ENCODE measurements around the gene VTI1A. TPM values are rescaled to one million over a fixed set of nuclear protein-coding genes. Genes with fewer than 3 reads are reported as not detected.
A peak's percentile ranks its signal among the peaks of the same experiment; 100 is the strongest.

The VTI1A gene
- total RNA-seq, 1 experiment from 2014 or later = 28.6 TPM

GRCh38 chr10:112744181-112745096, 297.4 kb downstream of the VTI1A start:
- H3K4me3 Mint-ChIP-seq (ENCODE audit: low read depth, unreplicated experiment) = peak overlapping the region; percentile 33
- H3K27me3 Mint-ChIP-seq (ENCODE audit: unreplicated experiment) = no peaks in the 10 kb centered on the region
- peaks cover 37% of the 10 kb centered on the region for H3K4me1 Mint-ChIP-seq (ENCODE audit: low read depth, unreplicated experiment)
- H3K9me3 Mint-ChIP-seq (ENCODE audit: low read depth, unreplicated experiment) = no peaks in the 10 kb centered on the region
- DNase-seq = peak; percentile 9
- peaks cover 6% of the 10 kb centered on the region for H3K36me3 Mint-ChIP-seq (ENCODE audit: insufficient read depth, unreplicated experiment)
- CTCF ChIA-PET = interaction anchor here (0.6 to 1.0 kb wide), 2 partner anchors 14 to 22 kb away, joined by 3 to 6 read pairs; no protein-coding TSS in a partner anchor
- intact Hi-C loops (cut with micrococcal nuclease; ENCODE audit: unreplicated experiment) = loop anchor here (10.0 kb wide), 1 partner anchor 320 kb away; no protein-coding TSS in a partner anchor
- TF ChIP-seq CTCF (IDR thresholded peaks at IDR 0.05; ENCODE audit: unreplicated experiment) = no peak
- BruUV-seq (replicated peaks) = no TSS peak
- peak overlapping the region; percentile 42 for H3K27ac Mint-ChIP-seq (ENCODE audit: unreplicated experiment)

GRCh38 chr10:112746329-112746728, 299.3 kb downstream of the VTI1A start:
- no peak for DNase-seq
- intact Hi-C loops (cut with micrococcal nuclease; ENCODE audit: unreplicated experiment) = loop anchor here (10.0 kb wide), 1 partner anchor 318 kb away; no protein-coding TSS in a partner anchor
- no peak for TF ChIP-seq CTCF (IDR thresholded peaks at IDR 0.05; ENCODE audit: unreplicated experiment)
- peaks cover 6% of the 10 kb centered on the region for H3K36me3 Mint-ChIP-seq (ENCODE audit: insufficient read depth, unreplicated experiment)
- H3K4me3 Mint-ChIP-seq (ENCODE audit: low read depth, unreplicated experiment) = no peak overlapping the region
- H3K4me1 Mint-ChIP-seq (ENCODE audit: low read depth, unreplicated experiment) = peaks cover 51% of the 10 kb centered on the region
- CTCF ChIA-PET = no interaction called here
- no peaks in the 10 kb centered on the region for H3K27me3 Mint-ChIP-seq (ENCODE audit: unreplicated experiment)
- no peaks in the 10 kb centered on the region for H3K9me3 Mint-ChIP-seq (ENCODE audit: low read depth, unreplicated experiment)
- no TSS peak for BruUV-seq (replicated peaks)
- H3K27ac Mint-ChIP-seq (ENCODE audit: unreplicated experiment) = no peak overlapping the region

- no TSS peak for BruUV-seq (replicated peaks)
- intact Hi-C loops (cut with micrococcal nuclease; ENCODE audit: unreplicated experiment) = no loop called here
- no peak for TF ChIP-seq CTCF (IDR thresholded peaks at IDR 0.05; ENCODE audit: unreplicated experiment)
- CTCF ChIA-PET = interaction anchor here (0.7 kb wide), 1 partner anchor 16 kb away, joined by 3 read pairs; no protein-coding TSS in a partner anchor
- Mint-ChIP-seq H3K4me3 (ENCODE audit: low read depth, unreplicated experiment) (no peak overlapping the region), H3K36me3 (ENCODE audit: insufficient read depth, unreplicated experiment) (peaks cover 4% of the 10 kb centered on the region), H3K9me3 (ENCODE audit: low read depth, unreplicated experiment) (no peaks in the 10 kb centered on the region), H3K4me1 (ENCODE audit: low read depth, unreplicated experiment) (peaks cover 21% of the 10 kb centered on the region), H3K27me3 (ENCODE audit: unreplicated experiment) (no peaks in the 10 kb centered on the region), H3K27ac (ENCODE audit: unreplicated experiment) (peak overlapping the region; percentile 11)
- no peak for DNase-seq
These were observed 303.6 kb downstream of the VTI1A start for GRCh38 chr10:112750427-112751167.

GRCh38 chr10:112751651-112752050, 304.6 kb downstream of the VTI1A start:
- no peaks in the 10 kb centered on the region for H3K9me3 Mint-ChIP-seq (ENCODE audit: low read depth, unreplicated experiment)
- H3K27ac Mint-ChIP-seq (ENCODE audit: unreplicated experiment) = no peak overlapping the region
- H3K4me3 Mint-ChIP-seq (ENCODE audit: low read depth, unreplicated experiment) = no peak overlapping the region
- no peaks in the 10 kb centered on the region for H3K27me3 Mint-ChIP-seq (ENCODE audit: unreplicated experiment)
- CTCF ChIA-PET = no interaction called here
- no TSS peak for BruUV-seq (replicated peaks)
- peaks cover 20% of the 10 kb centered on the region for H3K4me1 Mint-ChIP-seq (ENCODE audit: low read depth, unreplicated experiment)
- no peak for TF ChIP-seq CTCF (IDR thresholded peaks at IDR 0.05; ENCODE audit: unreplicated experiment)
- H3K36me3 Mint-ChIP-seq (ENCODE audit: insufficient read depth, unreplicated experiment) = peaks cover 4% of the 10 kb centered on the region
- no peak for DNase-seq
- intact Hi-C loops (cut with micrococcal nuclease; ENCODE audit: unreplicated experiment) = no loop called here

Measured in Calu3 (cell line).